Lower lobe of right lung (tissue), 2 donors: ENCODE data around the gene VASN. TPM values are rescaled to one million over a fixed set of nuclear protein-coding genes. Genes with fewer than 3 reads are reported as not detected.
A peak's percentile ranks its signal among the peaks of the same experiment; 100 is the strongest.

Experiments
- ATAC-seq, 2 donors: fragments of 200-7000 bp; cut with Tn5 transposase; one replicate each; pipeline ENCODE4 v1.9.1; 2020 to 2022; ENCODE audit warnings: mild to moderate bottlenecking in 2 of 2, moderate library complexity in 2 of 2
- DNase-seq: peaks from one replicate; pipeline ENCODE4 v3.0.0-alpha.2; 2020
- H3K27ac ChIP-seq: fragments of 200-600 bp; one replicate; pipeline ENCODE4 v1.8.0; 2022
- H3K27me3 ChIP-seq: fragments of 200-600 bp; one replicate; pipeline ENCODE4 v1.8.0; 2022; ENCODE audit warnings: low read depth
- H3K36me3 ChIP-seq: fragments of 200-600 bp; one replicate; pipeline ENCODE4 v1.8.0; 2022; ENCODE audit warnings: mild to moderate bottlenecking
- H3K4me1 ChIP-seq: fragments of 200-600 bp; one replicate; pipeline ENCODE4 v1.8.0; 2022
- H3K4me3 ChIP-seq: fragments of 200-600 bp; one replicate; pipeline ENCODE4 v1.8.0; 2022; ENCODE audit warnings: mild to moderate bottlenecking
- H3K9me3 ChIP-seq: fragments of 200-600 bp; one replicate; pipeline ENCODE4 v1.8.0; 2022
- CTCF ChIP-seq: fragments of 200-600 bp; IDR thresholded peaks from one replicate; pipeline ENCODE4 v1.8.0; 2022; ENCODE audit warnings: antibody characterized with exemption, mild to moderate bottlenecking
- intact Hi-C: fragments of 100-400 bp; cut with DNase I; formaldehyde crosslinking; loops from one replicate; pipeline ENCODE4 v1.11.0; 2022
- total RNA-seq: library from RNA; stranded (reverse); fragmentation: NEBNext Ultra II Directional; extraction: Animal tissue kit (Norgen Biotek cat#: 25700); gene quantifications from one replicate; pipeline ENCODE4 v1.2.1, GENCODE V29; 2021
- donor health status: DM: no; HTN: yes; CAD: no; lungs with severe emphysema.

The VASN gene
- total RNA-seq, 1 donor from 2014 or later, result 17.4 TPM

- Histone ChIP-seq H3K4me1 (peaks cover 6% of the 10 kb centered on the region), H3K9me3 (no peaks in the 10 kb centered on the region), H3K27me3 (no peaks in the 10 kb centered on the region), H3K4me3 (no peak overlapping the region), H3K27ac (no peak overlapping the region), H3K36me3 (peaks cover 83% of the 10 kb centered on the region)
- no peak for TF ChIP-seq CTCF
- intact Hi-C loops, result loop anchor here (5.0 kb wide), 1 partner anchor 42 kb away; no protein-coding TSS in a partner anchor
- peak; percentile 13 to 40 for ATAC-seq
- no peak for DNase-seq
Measured at GRCh38 chr16:4360538-4361021, 11.1 kb upstream of the VASN start.

DNA sequence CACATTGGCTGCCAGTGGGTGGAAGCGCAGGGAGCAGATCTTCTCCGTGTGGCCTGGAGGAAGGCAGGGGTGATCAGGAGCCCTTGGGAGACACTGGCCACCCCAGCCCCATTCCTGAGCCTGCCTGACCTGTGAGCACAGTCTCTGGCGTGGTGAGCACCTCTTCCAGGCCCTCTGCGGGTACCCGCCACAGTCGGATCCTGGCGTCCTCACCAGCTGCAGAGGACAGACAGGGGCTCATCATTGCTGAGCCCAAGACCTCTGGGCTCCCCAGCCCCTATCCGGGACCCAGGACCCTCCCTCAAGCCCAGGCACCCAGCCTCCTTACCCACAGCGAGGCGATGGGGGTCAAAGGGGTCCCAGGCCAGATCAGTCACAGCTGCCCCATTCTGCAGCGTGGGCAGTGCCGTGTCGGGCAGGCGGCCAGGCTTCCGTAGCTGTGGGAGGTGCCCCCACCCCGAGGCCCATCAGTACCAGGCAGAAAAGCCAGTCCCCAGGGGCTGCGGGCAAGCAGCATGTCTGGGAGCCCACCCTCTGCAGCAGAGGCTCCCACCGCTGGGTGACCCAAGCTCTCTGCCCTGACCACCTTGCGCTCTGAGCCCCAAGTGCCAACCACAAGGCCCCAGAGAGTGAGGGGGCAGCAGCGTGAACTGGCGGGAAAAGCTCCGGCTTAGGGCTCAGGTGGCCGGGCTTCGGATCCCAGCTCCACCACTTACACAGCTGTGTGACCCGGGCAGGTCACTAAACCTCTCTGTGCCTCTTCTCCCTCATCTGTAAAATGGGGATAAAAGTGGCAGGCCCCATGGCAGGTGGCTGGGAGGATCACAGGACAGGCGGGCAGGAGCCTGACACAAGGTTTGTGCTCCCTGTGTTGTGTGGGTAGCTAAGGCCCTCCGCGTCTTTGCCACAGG lies 10.4 kb upstream of the VASN start:
- TF ChIP-seq CTCF, result no peak
- H3K27me3 ChIP-seq, result no peaks in the 10 kb centered on the region
- H3K4me1 ChIP-seq, result peaks cover 6% of the 10 kb centered on the region
- H3K4me3 ChIP-seq, result no peak overlapping the region
- no peaks in the 10 kb centered on the region for H3K9me3 ChIP-seq
- no peak overlapping the region for H3K27ac ChIP-seq
- no peak for DNase-seq
- peaks cover 82% of the 10 kb centered on the region for H3K36me3 ChIP-seq
- ATAC-seq, result no peak
- intact Hi-C loops, result loop anchor here (5.0 kb wide), 1 partner anchor 41 kb away; no protein-coding TSS in a partner anchor

GRCh38 chr16:4361944-4362311 lies 9.7 kb upstream of the VASN start:
- no peak for DNase-seq
- no peak for TF ChIP-seq CTCF
- peaks cover 6% of the 10 kb centered on the region for H3K4me1 ChIP-seq
- no peak for ATAC-seq
- peaks cover 79% of the 10 kb centered on the region for H3K36me3 ChIP-seq
- no peaks in the 10 kb centered on the region for H3K9me3 ChIP-seq
- no peaks in the 10 kb centered on the region for H3K27me3 ChIP-seq
- intact Hi-C loops, result loop anchor here (5.0 kb wide), 1 partner anchor 40 kb away; no protein-coding TSS in a partner anchor
- no peak overlapping the region for H3K4me3 ChIP-seq
- no peak overlapping the region for H3K27ac ChIP-seq

GRCh38 chr16:4362476-4363135 lies 9.0 kb upstream of the VASN start:
- Histone ChIP-seq H3K9me3 (no peaks in the 10 kb centered on the region), H3K27me3 (no peaks in the 10 kb centered on the region), H3K4me1 (peaks cover 6% of the 10 kb centered on the region), H3K27ac (no peak overlapping the region), H3K4me3 (no peak overlapping the region), H3K36me3 (peaks cover 72% of the 10 kb centered on the region)
- intact Hi-C loops, result loop anchor here (5.0 kb wide), 1 partner anchor 40 kb away; no protein-coding TSS in a partner anchor
- TF ChIP-seq CTCF, result no peak
- ATAC-seq (no peak), DNase-seq (no peak)

- peaks cover 54% of the 10 kb centered on the region for H3K36me3 ChIP-seq
- ATAC-seq, result no peak
- no peaks in the 10 kb centered on the region for H3K9me3 ChIP-seq
- no peaks in the 10 kb centered on the region for H3K27me3 ChIP-seq
- intact Hi-C loops, result loop anchor here (5.0 kb wide), 1 partner anchor 38 kb away; no protein-coding TSS in a partner anchor
- H3K27ac ChIP-seq, result no peak overlapping the region
- no peak for DNase-seq
- H3K4me3 ChIP-seq, result no peak overlapping the region
- peaks cover 10% of the 10 kb centered on the region for H3K4me1 ChIP-seq
- no peak for TF ChIP-seq CTCF
Measured at GRCh38 chr16:4364196-4365013, 7.2 kb upstream of the VASN start.
